CD14-positive monocyte (primary cell): ENCODE results near the gene HPS1. TPM values are rescaled to one million over a fixed set of nuclear protein-coding genes. Genes with fewer than 3 reads are reported as not detected.

Source experiments
- DNase-seq, 3 donors: peaks; one replicate each; pipeline ENCODE4 v3.0.0-alpha.2; 2011 to 2022
- H2AFZ ChIP-seq: 2 replicates; pipeline ENCODE4 v1.6.0; 2012; ENCODE audit warnings: mild to moderate bottlenecking, low read depth, low read length, inconsistent platforms; ENCODE audit not compliant: insufficient read depth, poor library complexity, severe bottlenecking
- H3K27ac ChIP-seq, 2 donors: 1 replicate in 1 of 2; 2 replicates in 1 of 2; pipeline ENCODE4 v1.5.1; 2012 to 2013; ENCODE audit warnings: low read length in 2 of 2, control low read depth in 1 of 2, inconsistent platforms in 1 of 2, low read depth in 1 of 2, mild to moderate bottlenecking in 1 of 2
- H3K27me3 ChIP-seq, 2 donors: one replicate each; pipeline versions ENCODE4 v1.6.0 to v1.6.1; 2011 to 2013; ENCODE audit warnings: low read length in 2 of 2; ENCODE audit not compliant: control insufficient read depth in 2 of 2, insufficient read depth in 2 of 2
- H3K36me3 ChIP-seq, 2 donors: replicated peaks in 1 of 2; 1 replicate in 1 of 2; 2 replicates in 1 of 2; pipeline versions ENCODE4 v1.5.1 to v1.6.1; 2012 to 2013; ENCODE audit warnings: low read length in 2 of 2, control low read depth in 1 of 2, inconsistent platforms in 1 of 2, mild to moderate bottlenecking in 1 of 2; ENCODE audit not compliant: insufficient read depth in 2 of 2, control insufficient read depth in 1 of 2
- H3K4me1 ChIP-seq, 2 donors: 1 replicate in 1 of 2; 2 replicates in 1 of 2; pipeline versions ENCODE4 v1.5.1 to v1.6.1; 2012 to 2013; ENCODE audit warnings: low read length in 2 of 2, control low read depth in 1 of 2, inconsistent platforms in 1 of 2, mild to moderate bottlenecking in 1 of 2, moderate library complexity in 1 of 2; ENCODE audit not compliant: insufficient read depth in 2 of 2, control insufficient read depth in 1 of 2
- H3K4me2 ChIP-seq: replicated peaks from 2 replicates; pipeline ENCODE3; 2012; ENCODE audit warnings: low read length, moderate library complexity, mild to moderate bottlenecking; ENCODE audit not compliant: poor library complexity, severe bottlenecking; ENCODE audit errors: extremely low read depth
- H3K4me3 ChIP-seq, 3 experiments: fragments of 200-600 bp in 1 of 3; sonication (generic) in 1 of 3; replicated peaks in 1 of 3; 1 replicate in 2 of 3; 2 replicates in 1 of 3; pipeline ENCODE4 v1.5.1; 2011 to 2013; ENCODE audit warnings: low read length in 3 of 3, mild to moderate bottlenecking in 3 of 3, control low read depth in 2 of 3, low read depth in 2 of 3, inconsistent platforms in 1 of 3, moderate library complexity in 1 of 3
- H3K79me2 ChIP-seq: 2 replicates; pipeline ENCODE4 v1.6.0; 2012; ENCODE audit warnings: mild to moderate bottlenecking, control low read depth, inconsistent platforms, low read length, moderate library complexity; ENCODE audit not compliant: insufficient read depth
- H3K9ac ChIP-seq: 2 replicates; pipeline ENCODE4 v1.6.0; 2017; ENCODE audit warnings: low read length, mild to moderate bottlenecking; ENCODE audit not compliant: insufficient read depth, poor library complexity, severe bottlenecking
- H3K9me3 ChIP-seq, 2 donors: replicated peaks in 1 of 2; 1 replicate in 1 of 2; 2 replicates in 1 of 2; pipeline versions ENCODE4 v1.5.1 to v1.6.1; 2012 to 2013; ENCODE audit warnings: low read length in 2 of 2, control low read depth in 1 of 2; ENCODE audit not compliant: control insufficient read depth in 1 of 2, insufficient read depth in 1 of 2
- H4K20me1 ChIP-seq: 2 replicates; pipeline ENCODE4 v1.6.0; 2012; ENCODE audit warnings: mild to moderate bottlenecking, low read length, control low read depth, moderate library complexity; ENCODE audit not compliant: insufficient read depth
- H3K27ac Mint-ChIP-seq, 7 donors: one replicate each; pipeline ENCODE4 v1.8.0; 2020; ENCODE audit warnings: mild to moderate bottlenecking in 7 of 7, mixed read lengths in 7 of 7, moderate library complexity in 6 of 7, inconsistent platforms in 2 of 7
- H3K27me3 Mint-ChIP-seq, 3 donors: one replicate each; pipeline ENCODE4 v1.8.0; 2021 to 2022; ENCODE audit warnings: low read depth in 3 of 3, mild to moderate bottlenecking in 3 of 3, mixed read lengths in 3 of 3, moderate library complexity in 3 of 3, inconsistent platforms in 1 of 3
- H3K36me3 Mint-ChIP-seq, 2 donors: one replicate each; pipeline ENCODE4 v1.8.0; 2020; ENCODE audit warnings: mixed read lengths in 2 of 2, inconsistent platforms in 1 of 2, mild to moderate bottlenecking in 1 of 2
- H3K4me1 Mint-ChIP-seq: one replicate; pipeline ENCODE4 v1.8.0; 2020; ENCODE audit warnings: mild to moderate bottlenecking, mixed read lengths
- H3K4me3 Mint-ChIP-seq, 2 donors: one replicate each; pipeline ENCODE4 v1.8.0; 2020; ENCODE audit warnings: mild to moderate bottlenecking in 2 of 2, mixed read lengths in 2 of 2, moderate library complexity in 1 of 2
- H3K9me3 Mint-ChIP-seq, 7 donors: one replicate each; pipeline ENCODE4 v1.8.0; 2020 to 2022; ENCODE audit warnings: mixed read lengths in 7 of 7, mild to moderate bottlenecking in 6 of 7, moderate library complexity in 6 of 7, inconsistent platforms in 2 of 7
- WGBS: methylation state at CpG from one replicate; pipeline ENCODE4 v1.1.5; 2013; ENCODE audit warnings: missing lambda C conversion rate; ENCODE audit not compliant: insufficient coverage; 5-methylcytosine and 5-hydroxymethylcytosine counted together
- intact Hi-C, 2 donors: fragments of 100-400 bp; cut with micrococcal nuclease; formaldehyde crosslinking; loops; one replicate each; pipeline versions ENCODE4 v1.15.0 to v1.15.1; 2023
- polyA plus RNA-seq, 3 donors: library from polyadenylated mRNA; depleted of rRNA in 1 of 3; unstranded in 2 of 3; stranded (reverse) in 1 of 3; fragments of 300-500 nt in 2 of 3; fragments of >200 nt in 1 of 3; fragmentation: Illumina TruSeq in 2 of 3; gene quantifications; 1 replicate in 2 of 3; 2 replicates in 1 of 3; pipeline ENCODE4 v1.2.3, GENCODE V29; 2012 to 2021
- TF ChIP-seq, protein P1 (sequence below): fragments of 200-600 bp; IDR thresholded peaks from one replicate; pipeline ENCODE4 v1.8.0; 2022; ENCODE audit warnings: antibody characterized with exemption, mild to moderate bottlenecking

The HPS1 gene
- polyA plus RNA-seq, 3 donors = 73.0 to 135 (median 85.2) TPM

DNA sequence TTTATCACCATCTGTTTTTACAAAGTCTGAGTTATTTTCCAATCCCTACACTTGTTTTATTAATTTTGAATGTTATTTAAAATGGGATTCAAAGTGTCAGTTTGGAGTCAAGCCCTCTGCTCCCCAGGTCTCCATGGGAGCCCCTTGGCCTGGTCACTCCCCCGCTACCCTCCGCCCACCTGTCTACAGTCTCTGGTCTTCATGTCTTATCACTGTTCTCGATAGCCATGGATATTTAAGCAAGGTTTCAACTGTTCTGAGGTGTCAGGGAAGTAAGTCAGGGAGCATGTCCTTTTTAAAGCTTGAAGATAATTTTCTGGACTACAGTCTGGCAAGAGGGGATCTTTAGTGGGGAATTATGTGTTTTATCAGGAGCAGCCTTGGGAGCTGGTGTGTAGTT lies 19.1 kb upstream of the HPS1 start:
- Mint-ChIP-seq H3K4me1 (peaks cover 15% of the 10 kb centered on the region), H3K36me3 (no peaks in the 10 kb centered on the region), H3K9me3 (peaks cover 0 to 1% (median 0%) of the 10 kb centered on the region in 7 donors), H3K27me3 (peaks cover 8 to 18% (median 17%) of the 10 kb centered on the region in 3 donors), H3K27ac (no peak overlapping the region), H3K4me3 (no peak overlapping the region)
- Histone ChIP-seq H3K4me1 (peaks cover 0 to 9% of the 10 kb centered on the region in 2 donors), H3K27me3 (peaks cover 6 to 10% of the 10 kb centered on the region in 2 donors), H3K4me2 (no peak overlapping the region), H3K79me2 (no peaks in the 10 kb centered on the region), H3K27ac (no peak overlapping the region), H3K4me3 (no peak overlapping the region), H2AFZ (no peak overlapping the region), H3K36me3 (no peaks in the 10 kb centered on the region), H3K9ac (no peak overlapping the region), H4K20me1 (no peaks in the 10 kb centered on the region), H3K9me3 (no peaks in the 10 kb centered on the region)
- intact Hi-C loops = loop anchor here (5.0 kb wide), 3 partner anchors 196 to 781 kb away; no protein-coding TSS in a partner anchor
- WGBS = 100% methylated on average over 1 of the region's 3 CpGs
- DNase-seq = no peak
- TF ChIP-seq, protein P1, sequence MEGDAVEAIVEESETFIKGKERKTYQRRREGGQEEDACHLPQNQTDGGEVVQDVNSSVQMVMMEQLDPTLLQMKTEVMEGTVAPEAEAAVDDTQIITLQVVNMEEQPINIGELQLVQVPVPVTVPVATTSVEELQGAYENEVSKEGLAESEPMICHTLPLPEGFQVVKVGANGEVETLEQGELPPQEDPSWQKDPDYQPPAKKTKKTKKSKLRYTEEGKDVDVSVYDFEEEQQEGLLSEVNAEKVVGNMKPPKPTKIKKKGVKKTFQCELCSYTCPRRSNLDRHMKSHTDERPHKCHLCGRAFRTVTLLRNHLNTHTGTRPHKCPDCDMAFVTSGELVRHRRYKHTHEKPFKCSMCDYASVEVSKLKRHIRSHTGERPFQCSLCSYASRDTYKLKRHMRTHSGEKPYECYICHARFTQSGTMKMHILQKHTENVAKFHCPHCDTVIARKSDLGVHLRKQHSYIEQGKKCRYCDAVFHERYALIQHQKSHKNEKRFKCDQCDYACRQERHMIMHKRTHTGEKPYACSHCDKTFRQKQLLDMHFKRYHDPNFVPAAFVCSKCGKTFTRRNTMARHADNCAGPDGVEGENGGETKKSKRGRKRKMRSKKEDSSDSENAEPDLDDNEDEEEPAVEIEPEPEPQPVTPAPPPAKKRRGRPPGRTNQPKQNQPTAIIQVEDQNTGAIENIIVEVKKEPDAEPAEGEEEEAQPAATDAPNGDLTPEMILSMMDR = no peak

DNA sequence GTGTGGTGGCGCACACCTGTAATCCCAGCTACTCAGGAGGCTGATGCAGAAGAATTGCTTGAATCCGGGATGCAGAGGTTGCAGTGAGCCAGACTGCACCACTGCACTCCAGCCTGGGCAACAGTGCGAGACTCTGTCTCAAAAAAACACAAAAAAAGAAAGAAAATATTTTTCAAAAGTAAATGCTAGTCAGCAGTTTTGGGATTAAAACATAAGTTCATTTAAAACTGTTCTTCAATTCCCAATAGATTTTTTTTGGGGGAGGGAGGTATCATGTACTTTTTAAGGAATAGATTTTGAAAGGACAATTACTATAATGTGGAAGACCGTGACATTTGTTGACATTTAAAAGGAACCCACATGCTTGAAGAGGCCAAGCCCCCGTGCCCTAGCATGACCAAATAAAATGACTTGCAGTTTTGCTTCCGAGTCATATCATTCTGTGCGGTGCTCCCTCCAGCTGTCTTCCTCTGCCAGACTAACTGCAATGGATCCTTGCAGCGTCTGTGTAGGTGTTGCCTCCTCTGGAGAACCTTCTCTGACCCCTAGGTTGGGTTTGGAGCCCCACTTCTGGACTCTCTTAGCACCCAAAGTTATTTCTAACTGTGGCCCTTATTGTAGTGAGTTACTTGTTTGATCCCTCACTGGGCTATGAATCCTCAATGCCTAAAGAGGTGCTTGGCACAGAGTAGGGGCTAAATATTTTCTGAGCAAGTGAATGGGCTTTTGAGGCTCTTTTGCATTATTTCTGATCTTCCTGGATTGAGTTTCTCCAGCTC lies 17.4 kb upstream of the HPS1 start:
- no peak for DNase-seq
- H3K36me3 ChIP-seq = no peaks in the 10 kb centered on the region
- Mint-ChIP-seq H3K36me3 (no peaks in the 10 kb centered on the region), H3K4me1 (peaks cover 15% of the 10 kb centered on the region), H3K9me3 (peaks cover 0 to 1% (median 0%) of the 10 kb centered on the region in 7 donors), H3K27me3 (peaks cover 8 to 13% (median 11%) of the 10 kb centered on the region in 3 donors), H3K27ac (no peak overlapping the region), H3K4me3 (no peak overlapping the region)
- no peak overlapping the region for H2AFZ ChIP-seq
- H3K4me3 ChIP-seq = no peak overlapping the region
- H3K27me3 ChIP-seq = peaks cover 6 to 10% of the 10 kb centered on the region in 2 donors
- H3K27ac ChIP-seq = no peak overlapping the region
- H3K4me1 ChIP-seq = peaks cover 0 to 9% of the 10 kb centered on the region in 2 donors
- H3K79me2 ChIP-seq = no peaks in the 10 kb centered on the region
- TF ChIP-seq, protein P1 = no peak
- H3K9me3 ChIP-seq = no peaks in the 10 kb centered on the region
- WGBS = 20% methylated on average over 5 of the region's 8 CpGs
- H4K20me1 ChIP-seq = no peaks in the 10 kb centered on the region
- no peak overlapping the region for H3K4me2 ChIP-seq
- H3K9ac ChIP-seq = no peak overlapping the region
- intact Hi-C loops = no loop called here
